NCI-H2227 (cell line): Measurements from ENCODE around the gene EPHB2.
"Not testable (repeated sequence)": the region's sequence is repeated elsewhere in the genome, so short reads cannot be mapped to it uniquely, and the experiment has no call there.

Source experiments
- DNase-seq: peaks from one replicate; lab custom pipeline; 2025; ENCODE audit not compliant: unreplicated experiment; lab: John Stamatoyannopoulos, UW

EPHB2 gene

DNA sequence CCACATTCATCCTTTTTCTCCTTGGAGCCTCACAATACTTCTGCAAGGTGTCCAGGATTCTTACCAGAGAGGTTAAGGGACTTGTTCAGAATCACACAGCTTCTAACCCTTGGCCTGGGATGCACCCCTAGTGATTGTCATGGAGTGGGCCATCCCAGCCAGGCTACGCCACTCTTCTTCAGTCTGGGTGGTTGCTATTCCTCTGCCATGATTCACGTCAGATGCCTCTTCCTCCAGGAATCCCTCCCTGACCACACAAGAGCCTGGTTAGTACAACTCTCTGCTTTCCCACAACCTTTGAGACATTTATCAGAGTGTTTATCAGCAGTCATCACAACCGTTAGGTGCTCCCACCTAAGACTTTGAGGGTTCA, 121.8 kb downstream of the EPHB2 start:
- DNase-seq = no peak

GRCh38 chr1:22833699-22834098, 123.1 kb downstream of the EPHB2 start:
- no peak for DNase-seq

- DNase-seq = not testable (repeated sequence)
Measured at GRCh38 chr1:22834420-22834819, 123.8 kb downstream of the EPHB2 start.

- no peak for DNase-seq
Measured at GRCh38 chr1:22835636-22836319, 125.1 kb downstream of the EPHB2 start.

- no peak for DNase-seq
Measured at GRCh38 chr1:22836850-22837249, 126.2 kb downstream of the EPHB2 start.

DNA sequence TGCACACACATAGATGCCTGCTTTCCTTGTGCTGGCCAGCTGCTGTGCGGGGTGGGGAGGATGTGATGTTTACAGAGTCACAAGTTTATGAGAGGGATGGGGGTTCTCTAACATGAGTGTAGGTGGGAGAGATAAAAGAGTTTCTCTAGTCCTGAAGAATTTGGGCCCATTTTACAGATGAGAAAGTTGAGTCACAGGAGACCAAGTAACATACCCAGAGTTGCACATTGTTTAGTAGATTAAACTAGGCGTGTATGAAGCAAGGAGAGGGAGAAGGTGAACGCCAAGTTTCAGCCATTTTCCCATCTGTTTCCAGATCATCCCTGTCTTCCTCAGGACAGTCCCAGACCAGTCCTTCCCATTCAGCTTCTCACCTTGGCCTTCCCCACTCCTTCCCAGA, 126.7 kb downstream of the EPHB2 start:
- no peak for DNase-seq

DNA sequence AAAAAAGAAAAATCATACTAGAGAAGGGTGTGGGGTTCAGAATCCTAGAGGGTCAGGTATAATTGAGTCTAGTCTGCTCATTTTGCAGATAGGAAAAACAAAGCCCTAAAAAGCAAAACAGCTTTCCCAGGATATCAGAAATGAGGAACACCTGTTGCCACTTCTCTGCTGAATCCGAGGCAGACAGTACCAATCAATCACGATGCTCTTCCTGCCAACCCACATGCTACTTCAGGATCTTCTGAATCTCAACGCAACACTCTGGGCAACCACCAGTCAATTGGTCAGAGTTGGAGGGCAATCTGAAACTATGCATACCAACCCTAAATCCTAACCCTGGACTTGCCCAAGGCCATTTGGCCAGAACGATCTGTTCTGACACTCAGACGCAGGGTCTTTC, 128.3 kb downstream of the EPHB2 start:
- DNase-seq = no peak

DNA sequence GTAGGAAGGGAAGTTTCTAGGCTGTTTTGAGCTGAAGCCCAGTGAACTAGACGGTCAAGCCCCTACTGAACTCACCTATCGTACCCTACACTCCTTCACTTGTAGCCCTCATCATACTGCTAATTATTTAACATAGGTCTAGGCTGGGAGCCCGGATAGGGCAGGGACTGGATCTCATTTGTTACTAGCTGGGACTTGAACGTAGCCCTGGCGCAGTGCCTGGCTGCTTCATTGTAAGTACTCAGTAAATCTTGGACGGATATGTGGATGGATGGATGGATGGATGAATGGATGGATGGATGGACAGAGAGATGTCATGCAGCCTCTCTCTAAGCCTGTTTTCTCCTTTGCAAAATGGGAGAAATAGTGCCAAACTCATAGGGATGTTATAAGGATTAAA, 129.2 kb downstream of the EPHB2 start:
- no peak for DNase-seq

GRCh38 chr1:22841142-22841541, 130.5 kb downstream of the EPHB2 start:
- DNase-seq = no peak

DNA sequence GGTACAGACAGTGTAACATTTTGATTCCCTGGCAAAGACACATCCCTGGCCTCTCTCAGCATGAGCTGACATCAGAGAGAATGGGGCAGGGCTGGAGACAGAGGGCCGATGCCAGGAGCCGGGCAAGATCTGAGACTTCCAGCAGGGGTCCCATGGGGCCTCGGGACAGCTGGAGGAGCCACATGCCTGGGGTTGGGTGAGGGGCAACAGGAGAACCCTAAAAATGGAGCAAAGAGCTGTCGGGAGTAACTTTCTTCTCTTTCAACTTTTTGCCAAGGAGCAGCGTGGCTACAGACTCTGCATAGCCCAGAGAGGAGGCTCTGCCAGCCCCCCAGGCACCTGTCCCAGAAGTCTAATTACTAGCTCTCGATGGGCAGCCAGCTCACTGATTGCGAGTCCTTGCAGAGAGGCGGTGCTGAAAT, 131.2 kb downstream of the EPHB2 start:
- DNase-seq = no peak

DNA sequence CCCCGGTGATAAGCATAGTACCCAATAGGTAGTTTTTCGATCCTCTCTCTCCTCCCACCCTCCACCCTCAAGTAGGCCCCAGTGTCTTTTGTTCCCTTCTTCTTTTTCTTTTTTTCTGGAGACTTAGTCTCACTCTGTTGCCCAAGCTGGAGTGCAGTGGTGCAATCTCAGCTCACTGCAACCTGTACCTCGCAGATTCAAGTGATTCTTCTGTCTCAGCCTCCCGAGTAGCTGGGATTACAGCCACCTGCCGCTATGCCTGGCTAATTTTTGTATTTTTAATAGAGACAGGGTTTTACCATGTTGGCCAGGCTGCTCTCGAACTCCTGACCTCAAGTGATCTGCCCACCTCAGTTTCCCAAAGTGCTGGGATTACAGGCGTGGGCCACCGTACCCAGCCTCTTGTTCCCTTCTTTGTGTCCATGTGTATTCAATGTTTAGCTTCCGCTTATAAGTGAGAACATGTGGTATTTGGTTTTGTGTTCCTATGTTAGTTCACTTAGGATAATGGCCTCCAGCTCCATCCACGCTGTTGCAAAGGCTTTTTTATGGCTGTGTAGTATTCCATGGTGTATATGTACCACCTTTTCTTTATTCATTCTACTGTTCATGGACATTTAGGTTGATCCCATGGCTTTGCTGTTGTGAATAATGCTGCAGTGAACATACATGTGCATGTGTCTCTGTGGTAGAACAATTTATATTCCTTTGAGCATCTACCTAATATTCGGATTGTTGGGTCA, 133.0 kb downstream of the EPHB2 start:
- not testable (repeated sequence) for DNase-seq

DNA sequence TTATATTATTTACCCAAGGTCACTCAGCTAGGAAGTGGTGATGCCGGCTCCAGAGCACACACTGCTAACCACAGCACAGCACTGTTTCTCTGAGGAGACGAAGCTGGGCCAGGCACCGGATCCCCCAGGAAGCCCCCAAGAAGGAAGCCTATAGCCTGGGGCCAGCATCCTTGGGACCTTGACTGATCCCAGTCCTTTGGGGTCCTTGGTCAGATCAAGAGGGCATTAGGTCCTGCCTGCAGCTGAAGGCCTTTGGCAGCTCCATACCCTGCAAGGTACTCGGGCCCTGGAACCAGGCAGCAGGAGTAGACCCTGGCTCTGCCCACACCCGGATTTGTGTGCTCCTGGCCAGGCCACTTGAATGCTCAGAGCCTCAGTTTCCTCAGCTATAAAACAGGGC, 134.0 kb downstream of the EPHB2 start:
- no peak for DNase-seq

GRCh38 chr1:22845398-22845935, 134.8 kb downstream of the EPHB2 start:
- peak; percentile 82 for DNase-seq

DNA sequence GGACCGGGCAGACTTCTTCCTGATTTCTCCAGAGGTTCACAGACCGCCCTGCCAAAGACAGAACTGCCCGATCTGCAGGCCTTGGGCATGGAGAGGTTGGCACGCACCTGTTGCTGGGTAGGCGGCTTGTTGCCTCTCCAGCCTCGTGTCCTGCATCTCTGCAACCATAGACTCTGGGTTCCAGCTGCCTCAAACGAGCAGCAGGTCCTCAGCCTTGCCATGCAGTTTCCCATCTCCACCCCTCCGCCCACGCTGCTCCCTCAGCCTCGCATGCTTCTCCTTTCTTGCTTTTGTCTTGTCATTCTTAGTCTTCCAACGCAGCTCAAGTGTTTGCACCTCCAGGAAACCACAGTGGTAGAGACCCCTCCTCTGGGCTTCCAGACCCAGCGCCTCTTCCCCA, 135.8 kb downstream of the EPHB2 start:
- DNase-seq = no peak

- no peak for DNase-seq
Measured at GRCh38 chr1:22847249-22847648, 136.6 kb downstream of the EPHB2 start.

DNA sequence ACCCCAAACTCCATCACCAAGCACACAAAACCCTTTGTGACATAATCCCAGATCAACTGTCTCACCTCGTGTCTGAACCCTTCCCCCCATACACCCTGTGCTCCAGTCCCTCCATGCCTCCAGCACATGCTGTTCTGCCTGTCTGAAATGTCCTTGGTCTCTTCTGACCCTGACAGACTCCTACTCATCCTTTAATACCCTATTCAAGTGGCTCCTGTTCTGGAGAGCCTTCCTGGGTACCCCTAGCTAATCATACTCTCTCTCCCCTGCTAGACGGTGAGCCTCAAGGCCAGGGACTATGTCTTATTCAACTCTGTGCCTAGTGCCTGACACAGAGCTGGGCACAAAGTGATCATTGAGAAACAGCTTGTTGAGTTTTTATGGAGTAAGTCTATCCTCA, 137.1 kb downstream of the EPHB2 start:
- no peak for DNase-seq

- no peak for DNase-seq
Measured at GRCh38 chr1:22848405-22848804, 137.8 kb downstream of the EPHB2 start.

DNA sequence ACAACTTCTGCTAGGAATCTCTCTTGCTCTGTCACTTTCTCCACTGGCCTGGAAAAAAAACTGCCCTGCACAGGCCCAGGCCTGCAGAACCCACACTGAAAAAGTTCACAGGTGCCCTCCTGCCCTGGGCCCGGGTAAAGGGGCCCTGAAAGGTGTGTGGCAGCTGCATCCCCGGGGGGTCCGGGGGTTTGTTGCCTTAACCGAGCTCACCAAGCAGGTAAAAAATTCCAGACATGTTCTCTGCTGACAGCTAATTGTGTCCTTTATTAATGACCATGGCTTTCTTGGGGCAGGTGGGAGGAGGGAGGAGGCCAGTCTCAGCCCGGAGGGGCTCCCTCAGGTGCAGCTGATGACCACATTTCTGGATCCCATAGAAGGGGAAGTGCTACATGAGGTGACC, 139.1 kb downstream of the EPHB2 start:
- no peak for DNase-seq

DNA sequence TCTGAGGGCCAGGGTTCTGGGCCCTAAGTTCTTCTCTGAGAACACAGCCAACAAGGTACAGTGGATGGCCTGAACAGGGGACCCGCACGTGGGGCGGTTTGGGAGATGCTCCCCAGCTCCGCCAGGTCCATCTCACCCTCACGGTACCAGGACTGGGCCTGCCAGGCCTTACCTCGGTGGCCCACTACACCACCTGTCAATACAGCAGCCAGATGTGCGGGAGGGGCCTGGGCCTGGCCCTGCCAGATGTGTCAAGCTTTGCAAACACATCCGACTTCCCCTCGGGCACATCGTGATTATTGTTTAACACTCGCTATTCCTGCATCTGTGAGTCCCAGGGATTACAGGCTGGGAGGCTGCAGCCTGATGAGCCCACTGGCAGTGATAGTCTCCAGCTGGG, 139.6 kb downstream of the EPHB2 start:
- DNase-seq = no peak

- no peak for DNase-seq
Measured at GRCh38 chr1:22850681-22851080, 140.0 kb downstream of the EPHB2 start.

- DNase-seq = no peak
Measured at GRCh38 chr1:22851517-22851916, 140.9 kb downstream of the EPHB2 start.

DNA sequence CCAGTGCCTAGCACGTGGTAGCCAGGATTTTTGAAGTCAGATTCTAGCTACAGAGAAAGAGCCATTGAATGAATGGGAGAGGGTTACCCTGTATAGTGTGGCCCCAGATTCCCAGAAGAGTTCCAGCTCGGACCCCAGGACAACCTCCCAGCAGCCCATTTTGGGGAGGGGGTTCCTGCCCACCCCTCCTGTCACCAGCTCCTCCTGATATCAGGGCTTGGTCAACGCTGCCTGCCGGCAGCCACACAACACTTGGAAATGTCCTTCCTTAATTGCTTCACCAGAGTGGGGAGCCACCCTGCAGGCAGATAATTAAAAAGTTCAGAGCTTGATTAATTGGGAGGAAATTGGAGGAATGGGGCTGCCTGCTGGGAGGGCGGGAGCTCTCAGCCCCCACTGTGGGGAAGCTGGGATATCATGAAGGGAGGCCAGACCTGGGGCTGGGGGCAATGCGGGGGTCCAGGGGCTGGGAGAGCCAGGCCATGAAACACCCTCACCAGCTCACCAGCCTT, 141.6 kb downstream of the EPHB2 start:
- no peak for DNase-seq
